Left lobe of liver (tissue), 2 donors: Measurements from ENCODE around the gene OR10J1. TPM values are rescaled to one million over a fixed set of nuclear protein-coding genes. Genes with fewer than 3 reads are reported as not detected.

Source experiments
- ATAC-seq: fragments of 200-7000 bp; cut with Tn5 transposase; one replicate; pipeline ENCODE4 v1.9.1; 2020; ENCODE audit warnings: mild to moderate bottlenecking, moderate library complexity
- DNase-seq: peaks from one replicate; pipeline ENCODE4 v3.0.0-alpha.2; 2020; ENCODE audit warnings: low spot score
- total RNA-seq: library from RNA; stranded (reverse); gene quantifications from one replicate; pipeline ENCODE4 v1.2.1, GENCODE V29; 2021
- donor health status: DM: no; HTN: no; CAD: no; lungs with moderate emphysema.
- donor health status: DM: no; HTN: yes; CAD: no.

OR10J1 gene
- total RNA-seq, 1 donor from 2014 or later: not detected

DNA sequence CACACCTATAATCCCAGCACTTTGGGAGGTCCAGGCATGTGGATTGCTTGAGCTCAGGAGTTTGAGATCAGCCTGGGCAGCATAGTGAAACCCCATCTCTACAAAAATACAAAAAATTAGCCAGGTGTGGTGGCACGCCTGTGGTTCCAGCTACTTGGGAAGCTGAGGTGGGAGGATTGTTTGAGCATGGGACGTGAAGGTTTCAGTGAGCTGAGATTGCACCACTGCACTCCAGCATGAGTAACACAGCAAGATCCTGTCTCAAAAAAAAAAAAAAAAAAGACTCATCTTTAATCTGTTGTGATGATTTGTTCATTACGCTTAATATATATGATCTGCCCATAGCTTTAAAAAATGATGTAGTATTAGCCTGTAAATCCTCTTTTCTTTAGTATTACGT lies 44.0 kb downstream of the OR10J1 start:
- ATAC-seq: no peak
- no peak for DNase-seq

Other genes with a start within 250 kb of the OR10J1 start
- 0.43 TPM for gene ACKR1, start 234.8 kb upstream of the OR10J1 start, total RNA-seq
- not detected for gene FCER1A, start 137.4 kb upstream of the OR10J1 start, total RNA-seq
- gene OR10J4, start 7.5 kb upstream of the OR10J1 start, total RNA-seq: not detected
- 0.38 TPM for gene OR10J5, start 96.3 kb downstream of the OR10J1 start, total RNA-seq
- 1,727 TPM for gene APCS, start 148.1 kb downstream of the OR10J1 start, total RNA-seq